ENCODE data around the gene CNTN1.

CNTN1 gene

DNA sequence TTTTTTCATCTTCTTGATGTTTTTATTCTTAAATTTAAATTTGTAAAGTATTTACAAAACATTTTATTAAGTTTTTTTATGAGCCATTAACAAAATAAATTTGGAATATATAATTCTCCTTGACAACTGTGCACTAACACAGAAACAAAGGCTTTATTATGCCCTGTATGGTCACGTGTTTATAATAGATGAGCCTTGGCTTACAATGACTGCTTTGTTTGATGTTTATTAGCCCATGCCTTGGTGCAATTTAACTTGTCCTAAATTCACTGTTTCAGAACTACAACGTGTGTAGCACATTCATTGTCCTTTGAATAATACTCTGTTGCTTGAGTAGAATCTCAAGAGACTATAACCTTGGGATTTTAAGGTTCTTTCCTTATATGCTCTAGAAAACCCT, 59.8 kb downstream of the CNTN1 start:
- Histone ChIP-seq H3K18ac (ENCODE audit: low read depth in 1 of 2, low read length in 2 of 2) (no peak overlapping the region), H4K91ac (ENCODE audit: low read length) (no peak overlapping the region), H3K27ac (ENCODE audit: low read length, poor library complexity, severe bottlenecking) (no peak overlapping the region), H3K4me3 (ENCODE audit: insufficient read depth in 1 of 2, low read depth in 1 of 2, low read length in 2 of 2) (no peak overlapping the region), H3K23ac (ENCODE audit: low read length in 2 of 2) (no peak overlapping the region), H2AFZ (ENCODE audit: low read depth, low read length) (no peak overlapping the region), H2BK120ac (ENCODE audit: low read depth, low read length) (no peak overlapping the region), H4K8ac (ENCODE audit: low read length) (no peak overlapping the region), H3K4ac (ENCODE audit: low read depth in 1 of 2, low read length in 2 of 2) (no peak overlapping the region), H2BK5ac (ENCODE audit: low read depth, low read length, poor library complexity, severe bottlenecking) (no peak overlapping the region), H3K4me1 (ENCODE audit: control insufficient read depth, insufficient read depth, low read depth, low read length) (no peaks in the 10 kb centered on the region), H3K36me3 (ENCODE audit: control insufficient read depth in 1 of 2, insufficient read depth in 2 of 2, low read depth in 1 of 2, low read length in 2 of 2) (no peaks in the 10 kb centered on the region), H3K27me3 (ENCODE audit: control insufficient read depth in 1 of 2, insufficient read depth in 1 of 2, low read length in 2 of 2) (no peaks in the 10 kb centered on the region), H3K79me1 (replicated peaks; ENCODE audit: low read length, poor library complexity, severe bottlenecking) (no peaks in the 10 kb centered on the region), H3K14ac (ENCODE audit: low read length in 2 of 2) (no peak overlapping the region), H3K9me3 (ENCODE audit: control insufficient read depth, low read length) (no peaks in the 10 kb centered on the region), H2BK12ac (ENCODE audit: low read length in 2 of 2) (no peak overlapping the region), H3K4me2 (ENCODE audit: low read length, poor library complexity, severe bottlenecking) (no peak overlapping the region), H2BK15ac (ENCODE audit: low read depth, poor library complexity, severe bottlenecking) (no peak overlapping the region), H3K9ac (ENCODE audit: low read length) (no peak overlapping the region), H2AK5ac (ENCODE audit: low read length, severe bottlenecking) (no peak overlapping the region)
- DNase-seq, result no peak
- no CpG with 5 or more reads among the region's 2 CpGs for WGBS

DNA sequence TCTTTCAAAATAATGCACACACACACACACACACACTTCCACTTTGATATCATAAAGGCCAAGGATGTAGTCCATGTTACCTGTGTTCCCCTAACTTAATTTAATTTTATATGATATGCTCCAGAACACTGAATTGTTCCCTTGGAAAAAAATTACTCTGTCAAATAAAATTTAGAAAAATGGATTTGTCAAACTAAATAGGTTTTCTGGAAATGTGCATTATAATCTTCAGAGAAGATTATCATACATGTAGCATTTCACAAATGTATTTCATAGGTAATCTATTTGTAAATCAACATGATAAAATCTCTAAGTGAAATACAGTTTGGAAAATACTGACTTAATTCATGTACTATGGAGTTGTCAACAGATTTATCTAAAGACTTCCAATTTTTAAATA, 68.6 kb downstream of the CNTN1 start:
- Histone ChIP-seq H2BK12ac (ENCODE audit: low read length in 2 of 2) (no peak overlapping the region), H3K27me3 (ENCODE audit: control insufficient read depth in 1 of 2, insufficient read depth in 1 of 2, low read length in 2 of 2) (no peaks in the 10 kb centered on the region), H3K4ac (ENCODE audit: low read depth in 1 of 2, low read length in 2 of 2) (no peak overlapping the region), H2BK15ac (ENCODE audit: low read depth, poor library complexity, severe bottlenecking) (no peak overlapping the region), H3K36me3 (ENCODE audit: control insufficient read depth in 1 of 2, insufficient read depth in 2 of 2, low read depth in 1 of 2, low read length in 2 of 2) (no peaks in the 10 kb centered on the region), H3K4me2 (ENCODE audit: low read length, poor library complexity, severe bottlenecking) (no peak overlapping the region), H3K18ac (ENCODE audit: low read depth in 1 of 2, low read length in 2 of 2) (no peak overlapping the region), H2AFZ (ENCODE audit: low read depth, low read length) (no peak overlapping the region), H3K27ac (ENCODE audit: low read length, poor library complexity, severe bottlenecking) (no peak overlapping the region), H3K4me3 (ENCODE audit: insufficient read depth in 1 of 2, low read depth in 1 of 2, low read length in 2 of 2) (no peak overlapping the region), H3K9me3 (ENCODE audit: control insufficient read depth, low read length) (no peaks in the 10 kb centered on the region), H3K4me1 (ENCODE audit: control insufficient read depth, insufficient read depth, low read depth, low read length) (no peaks in the 10 kb centered on the region), H4K8ac (ENCODE audit: low read length) (no peak overlapping the region), H4K91ac (ENCODE audit: low read length) (no peak overlapping the region), H2BK120ac (ENCODE audit: low read depth, low read length) (no peak overlapping the region), H3K14ac (ENCODE audit: low read length in 2 of 2) (no peak overlapping the region), H2AK5ac (ENCODE audit: low read length, severe bottlenecking) (no peak overlapping the region), H3K79me1 (replicated peaks; ENCODE audit: low read length, poor library complexity, severe bottlenecking) (no peaks in the 10 kb centered on the region), H3K23ac (ENCODE audit: low read length in 2 of 2) (no peak overlapping the region), H3K9ac (ENCODE audit: low read length) (no peak overlapping the region), H2BK5ac (ENCODE audit: low read depth, low read length, poor library complexity, severe bottlenecking) (no peak overlapping the region)
- DNase-seq, result no peak

DNA sequence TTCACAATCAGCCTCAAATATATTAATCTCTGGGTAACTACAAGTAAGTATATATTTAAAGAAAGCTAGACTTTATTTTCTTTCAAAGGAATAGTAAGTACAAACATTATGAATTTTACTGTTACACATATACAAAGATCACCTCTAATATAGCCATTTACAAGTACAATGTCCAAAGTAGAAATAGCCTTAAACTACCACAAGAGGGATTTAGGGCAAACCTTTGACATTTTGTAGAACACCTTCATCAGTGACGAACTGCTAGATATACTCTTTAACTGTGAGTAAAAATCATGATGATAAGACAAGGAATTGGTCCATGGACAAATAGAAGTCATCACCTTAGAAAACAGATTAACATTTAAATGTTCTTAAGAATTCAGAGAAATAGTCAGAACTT, 69.8 kb downstream of the CNTN1 start:
- Histone ChIP-seq H4K91ac (ENCODE audit: low read length) (no peak overlapping the region), H3K4me1 (ENCODE audit: control insufficient read depth, insufficient read depth, low read depth, low read length) (no peaks in the 10 kb centered on the region), H3K23ac (ENCODE audit: low read length in 2 of 2) (no peak overlapping the region), H3K4me2 (ENCODE audit: low read length, poor library complexity, severe bottlenecking) (no peak overlapping the region), H4K8ac (ENCODE audit: low read length) (no peak overlapping the region), H2BK5ac (ENCODE audit: low read depth, low read length, poor library complexity, severe bottlenecking) (no peak overlapping the region), H3K36me3 (ENCODE audit: control insufficient read depth in 1 of 2, insufficient read depth in 2 of 2, low read depth in 1 of 2, low read length in 2 of 2) (no peaks in the 10 kb centered on the region), H3K14ac (ENCODE audit: low read length in 2 of 2) (no peak overlapping the region), H3K4ac (ENCODE audit: low read depth in 1 of 2, low read length in 2 of 2) (no peak overlapping the region), H3K4me3 (ENCODE audit: insufficient read depth in 1 of 2, low read depth in 1 of 2, low read length in 2 of 2) (no peak overlapping the region), H2AFZ (ENCODE audit: low read depth, low read length) (no peak overlapping the region), H3K9me3 (ENCODE audit: control insufficient read depth, low read length) (no peaks in the 10 kb centered on the region), H2BK120ac (ENCODE audit: low read depth, low read length) (no peak overlapping the region), H2AK5ac (ENCODE audit: low read length, severe bottlenecking) (no peak overlapping the region), H3K27ac (ENCODE audit: low read length, poor library complexity, severe bottlenecking) (no peak overlapping the region), H3K9ac (ENCODE audit: low read length) (no peak overlapping the region), H3K27me3 (ENCODE audit: control insufficient read depth in 1 of 2, insufficient read depth in 1 of 2, low read length in 2 of 2) (no peaks in the 10 kb centered on the region), H2BK12ac (ENCODE audit: low read length in 2 of 2) (no peak overlapping the region), H3K79me1 (replicated peaks; ENCODE audit: low read length, poor library complexity, severe bottlenecking) (no peaks in the 10 kb centered on the region), H3K18ac (ENCODE audit: low read depth in 1 of 2, low read length in 2 of 2) (no peak overlapping the region), H2BK15ac (ENCODE audit: low read depth, poor library complexity, severe bottlenecking) (no peak overlapping the region)
- no CpG with 5 or more reads among the region's 1 CpG for WGBS
- DNase-seq, result no peak

DNA sequence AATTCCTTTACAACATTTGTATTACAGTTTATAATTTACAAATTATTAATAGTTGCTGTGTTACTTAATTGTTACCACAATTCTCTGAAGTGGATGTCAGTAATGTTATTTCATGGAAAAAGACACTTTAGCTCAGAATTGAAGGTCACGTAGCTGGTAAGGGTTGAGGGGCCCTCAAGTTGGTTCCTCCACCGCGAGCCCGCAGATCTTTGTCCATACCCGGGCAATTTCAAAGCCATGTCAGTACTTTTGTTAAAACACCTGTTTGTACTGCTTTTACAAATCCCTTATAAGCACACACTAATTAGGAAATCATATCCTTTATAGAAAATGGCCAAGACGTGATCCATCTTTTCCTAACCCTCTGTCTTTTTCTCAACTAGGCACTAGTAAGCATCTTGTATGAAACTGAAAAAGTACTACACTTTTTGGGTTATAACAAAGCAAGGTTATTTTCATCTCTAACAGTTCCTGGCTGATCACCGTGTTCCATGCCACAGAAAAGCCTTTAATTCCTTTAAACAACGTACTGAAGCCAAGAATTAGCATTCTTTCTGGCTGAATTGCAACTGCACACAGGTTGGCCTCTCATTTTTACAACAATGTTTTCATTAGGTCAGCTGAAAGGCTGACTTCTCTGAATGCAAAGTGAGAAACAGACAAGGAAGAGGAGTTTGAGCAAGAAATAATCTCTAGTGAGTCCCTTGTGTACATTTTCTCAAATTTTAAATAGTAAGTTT, 76.1 kb downstream of the CNTN1 start:
- Histone ChIP-seq H3K27ac (ENCODE audit: low read length, poor library complexity, severe bottlenecking) (no peak overlapping the region), H3K4me1 (ENCODE audit: control insufficient read depth, insufficient read depth, low read depth, low read length) (no peaks in the 10 kb centered on the region), H3K36me3 (ENCODE audit: control insufficient read depth in 1 of 2, insufficient read depth in 2 of 2, low read depth in 1 of 2, low read length in 2 of 2) (no peaks in the 10 kb centered on the region), H2BK12ac (ENCODE audit: low read length in 2 of 2) (no peak overlapping the region), H2AK5ac (ENCODE audit: low read length, severe bottlenecking) (no peak overlapping the region), H3K14ac (ENCODE audit: low read length in 2 of 2) (no peak overlapping the region), H3K27me3 (ENCODE audit: control insufficient read depth in 1 of 2, insufficient read depth in 1 of 2, low read length in 2 of 2) (no peaks in the 10 kb centered on the region), H3K4me2 (ENCODE audit: low read length, poor library complexity, severe bottlenecking) (no peak overlapping the region), H2BK15ac (ENCODE audit: low read depth, poor library complexity, severe bottlenecking) (no peak overlapping the region), H3K9me3 (ENCODE audit: control insufficient read depth, low read length) (no peaks in the 10 kb centered on the region), H4K8ac (ENCODE audit: low read length) (no peak overlapping the region), H2BK5ac (ENCODE audit: low read depth, low read length, poor library complexity, severe bottlenecking) (no peak overlapping the region), H2BK120ac (ENCODE audit: low read depth, low read length) (no peak overlapping the region), H3K9ac (ENCODE audit: low read length) (no peak overlapping the region), H3K4me3 (ENCODE audit: insufficient read depth in 1 of 2, low read depth in 1 of 2, low read length in 2 of 2) (no peak overlapping the region), H2AFZ (ENCODE audit: low read depth, low read length) (no peak overlapping the region), H4K91ac (ENCODE audit: low read length) (no peak overlapping the region), H3K18ac (ENCODE audit: low read depth in 1 of 2, low read length in 2 of 2) (no peak overlapping the region), H3K23ac (ENCODE audit: low read length in 2 of 2) (no peak overlapping the region), H3K79me1 (replicated peaks; ENCODE audit: low read length, poor library complexity, severe bottlenecking) (no peaks in the 10 kb centered on the region), H3K4ac (ENCODE audit: low read depth in 1 of 2, low read length in 2 of 2) (no peak overlapping the region)
- no peak for DNase-seq
- WGBS, result 93% methylated on average over 8 of the region's 8 CpGs

Measured in mesenchymal stem cell (in vitro differentiated cells and primary cell).